ENCODE results near the gene BMP3. TPM values are rescaled to one million over a fixed set of nuclear protein-coding genes. Genes with fewer than 3 reads are reported as not detected.

BMP3 gene
- total and polyA plus RNA-seq, 2 of the 13 experiments (the other 11 are each of a cell fraction or from before 2014, with no cell fraction given), result not detected

DNA sequence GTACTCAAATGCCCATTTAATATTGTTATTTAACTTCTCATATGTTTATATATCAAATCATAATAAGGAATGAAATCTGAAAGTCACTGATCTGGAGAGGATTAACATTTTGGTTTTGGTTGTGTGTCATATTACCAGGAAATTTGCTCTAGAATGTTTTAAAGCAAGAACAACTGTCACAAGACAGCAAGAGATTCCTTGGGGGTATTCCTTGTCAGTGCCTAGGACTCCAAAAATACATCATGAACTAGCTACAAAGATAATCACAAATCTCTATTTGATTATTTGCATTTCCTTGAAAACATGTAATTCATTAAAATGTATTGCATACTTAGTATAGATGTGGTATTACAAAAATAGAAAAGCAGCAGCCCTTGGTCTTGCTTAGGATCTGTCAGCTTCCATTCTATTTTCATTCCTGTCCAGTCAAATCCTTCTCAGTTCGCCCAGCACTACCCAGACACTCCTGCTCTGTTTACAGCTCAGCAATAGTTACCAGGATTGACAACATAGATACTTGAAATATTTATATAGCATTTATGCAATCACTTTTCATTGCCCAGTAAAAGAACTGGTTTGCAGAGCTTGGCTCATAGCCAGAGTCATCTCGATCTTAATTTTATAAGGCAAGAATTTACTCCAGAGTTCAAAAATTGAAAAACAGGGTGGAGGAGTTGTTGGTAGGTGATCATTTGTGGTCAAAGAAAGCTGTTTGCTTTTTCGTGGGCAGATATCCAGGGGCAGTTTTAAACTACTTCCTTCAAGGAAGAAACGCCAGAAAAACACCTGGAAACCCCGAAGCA, 9.2 kb upstream of the BMP3 start (continued):
- TF ChIP-seq, protein P1, sequence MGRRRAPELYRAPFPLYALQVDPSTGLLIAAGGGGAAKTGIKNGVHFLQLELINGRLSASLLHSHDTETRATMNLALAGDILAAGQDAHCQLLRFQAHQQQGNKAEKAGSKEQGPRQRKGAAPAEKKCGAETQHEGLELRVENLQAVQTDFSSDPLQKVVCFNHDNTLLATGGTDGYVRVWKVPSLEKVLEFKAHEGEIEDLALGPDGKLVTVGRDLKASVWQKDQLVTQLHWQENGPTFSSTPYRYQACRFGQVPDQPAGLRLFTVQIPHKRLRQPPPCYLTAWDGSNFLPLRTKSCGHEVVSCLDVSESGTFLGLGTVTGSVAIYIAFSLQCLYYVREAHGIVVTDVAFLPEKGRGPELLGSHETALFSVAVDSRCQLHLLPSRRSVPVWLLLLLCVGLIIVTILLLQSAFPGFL (CRISPR knock-in tag; IDR thresholded peaks at IDR 0.05), result no peak
- TF ChIP-seq STAT5B (CRISPR knock-in tag; IDR thresholded peaks at IDR 0.05), result no peak
- no peak for TF ChIP-seq ZNF496 (CRISPR knock-in tag; IDR thresholded peaks at IDR 0.05; ENCODE audit: insufficient replicate concordance)
- TF ChIP-seq ZBTB8A (CRISPR knock-in tag; IDR thresholded peaks at IDR 0.05; ENCODE audit: borderline replicate concordance, low read depth), result no peak
- no peak for TF ChIP-seq IKZF1 (IDR thresholded peaks at IDR 0.05)
- TF ChIP-seq IKZF4 (CRISPR knock-in tag; IDR thresholded peaks at IDR 0.05; ENCODE audit: borderline replicate concordance, low read depth, not compliant biosample characterization), result no peak
- no peak for TF ChIP-seq JARID2 (CRISPR knock-in tag; IDR thresholded peaks at IDR 0.05; ENCODE audit: insufficient replicate concordance)
- TF ChIP-seq NR2F2 (IDR thresholded peaks at IDR 0.05; ENCODE audit: borderline replicate concordance, low read depth), result no peak
- no peak for TF ChIP-seq CENPX (CRISPR knock-in tag; IDR thresholded peaks at IDR 0.05)
- no peak for TF ChIP-seq JUND (CRISPR knock-in tag; IDR thresholded peaks at IDR 0.05)
- TF ChIP-seq KDM1A (CRISPR knock-in tag; IDR thresholded peaks at IDR 0.05), result no peak
- no peak for TF ChIP-seq SOX5 (CRISPR knock-in tag; IDR thresholded peaks at IDR 0.05; ENCODE audit: borderline replicate concordance)
- no peak for TF ChIP-seq ZNF367 (CRISPR knock-in tag; IDR thresholded peaks at IDR 0.05; ENCODE audit: borderline replicate concordance)
- TF ChIP-seq, protein P2, sequence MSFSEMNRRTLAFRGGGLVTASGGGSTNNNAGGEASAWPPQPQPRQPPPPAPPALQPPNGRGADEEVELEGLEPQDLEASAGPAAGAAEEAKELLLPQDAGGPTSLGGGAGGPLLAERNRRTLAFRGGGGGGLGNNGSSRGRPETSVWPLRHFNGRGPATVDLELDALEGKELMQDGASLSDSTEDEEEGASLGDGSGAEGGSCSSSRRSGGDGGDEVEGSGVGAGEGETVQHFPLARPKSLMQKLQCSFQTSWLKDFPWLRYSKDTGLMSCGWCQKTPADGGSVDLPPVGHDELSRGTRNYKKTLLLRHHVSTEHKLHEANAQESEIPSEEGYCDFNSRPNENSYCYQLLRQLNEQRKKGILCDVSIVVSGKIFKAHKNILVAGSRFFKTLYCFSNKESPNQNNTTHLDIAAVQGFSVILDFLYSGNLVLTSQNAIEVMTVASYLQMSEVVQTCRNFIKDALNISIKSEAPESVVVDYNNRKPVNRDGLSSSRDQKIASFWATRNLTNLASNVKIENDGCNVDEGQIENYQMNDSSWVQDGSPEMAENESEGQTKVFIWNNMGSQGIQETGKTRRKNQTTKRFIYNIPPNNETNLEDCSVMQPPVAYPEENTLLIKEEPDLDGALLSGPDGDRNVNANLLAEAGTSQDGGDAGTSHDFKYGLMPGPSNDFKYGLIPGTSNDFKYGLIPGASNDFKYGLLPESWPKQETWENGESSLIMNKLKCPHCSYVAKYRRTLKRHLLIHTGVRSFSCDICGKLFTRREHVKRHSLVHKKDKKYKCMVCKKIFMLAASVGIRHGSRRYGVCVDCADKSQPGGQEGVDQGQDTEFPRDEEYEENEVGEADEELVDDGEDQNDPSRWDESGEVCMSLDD (CRISPR knock-in tag; IDR thresholded peaks at IDR 0.05; ENCODE audit: borderline replicate concordance), result no peak

Measured in HepG2 (cell line).